ENCODE measurements around the gene AMPD3.

GRCh38 chr11:10498426-10499250, 43.6 kb downstream of the AMPD3 start:
- TF ChIP-seq POLR2AphosphoS5 (IDR thresholded peaks at IDR 0.05; ENCODE audit: borderline replicate concordance, low read depth, low read length) (no peak), EZH2 (IDR thresholded peaks at IDR 0.05) (no peak)
